ENCODE measurements around the gene RPLP2. TPM values are rescaled to one million over a fixed set of nuclear protein-coding genes. Genes with fewer than 3 reads are reported as not detected.

RPLP2 gene
- total RNA-seq, 1 experiment from 2014 or later, result 1,325 TPM

DNA sequence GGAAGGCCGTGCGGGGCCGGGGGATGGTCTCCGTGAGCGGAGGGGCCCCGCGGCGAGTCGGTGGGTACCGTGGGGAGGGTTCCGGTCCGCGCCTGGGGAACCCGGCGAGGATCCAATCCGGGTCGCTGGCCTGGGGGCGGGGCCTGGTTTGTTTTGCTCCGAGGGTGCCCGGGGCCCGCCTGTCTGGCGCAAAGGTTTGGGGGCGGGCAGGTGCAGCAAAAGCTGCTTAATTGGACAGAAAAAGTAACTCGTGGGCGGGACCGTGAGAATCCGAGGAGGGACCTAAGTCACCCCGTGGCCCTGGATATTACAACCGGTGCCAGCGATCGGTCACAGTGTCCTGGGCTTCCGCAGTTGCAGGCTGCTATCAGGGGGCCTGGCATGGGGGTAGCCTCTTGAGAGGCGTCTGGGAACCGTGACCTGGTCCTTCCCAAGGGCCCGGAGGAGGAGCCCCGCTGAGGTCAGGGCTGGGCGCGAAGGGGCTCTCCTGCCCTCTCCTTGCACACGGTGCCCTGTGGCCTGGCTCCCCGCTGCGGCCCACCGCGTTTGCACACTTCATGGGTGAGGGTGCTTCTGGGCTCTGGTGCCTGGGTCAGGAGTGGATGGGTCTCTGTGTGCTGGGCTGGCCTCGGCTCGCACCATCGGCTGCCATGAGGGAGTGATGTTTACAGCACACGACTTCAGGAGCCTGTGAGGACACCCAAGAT, 10.3 kb downstream of the RPLP2 start:
- Histone ChIP-seq H3K27me3 (replicated peaks; ENCODE audit: insufficient read depth, low read depth, low read length, poor library complexity) (no peaks in the 10 kb centered on the region), H3K9me3 (ENCODE audit: low read depth, low read length, poor library complexity, severe bottlenecking) (no peaks in the 10 kb centered on the region), H3K4me3 (ENCODE audit: low read depth, low read length, poor library complexity, severe bottlenecking) (peak overlapping the region; percentile 82), H3K27ac (ENCODE audit: low read depth, low read length, poor library complexity, severe bottlenecking) (peak overlapping the region; percentile 87), H3K4me1 (ENCODE audit: insufficient read depth, low read length, poor library complexity, severe bottlenecking) (peaks cover 6% of the 10 kb centered on the region), H3K36me3 (ENCODE audit: insufficient read depth, low read length, poor library complexity, severe bottlenecking) (peaks cover 3% of the 10 kb centered on the region)
- intact Hi-C loops (cut with micrococcal nuclease; ENCODE audit: unreplicated experiment), result no loop called here
- POLR2A ChIA-PET (ENCODE audit: low non-redundant PET), result interaction anchor here (0.7 kb wide), 1 partner anchor 464 kb away, joined by 3 read pairs; no protein-coding TSS in a partner anchor
- BruUV-seq (replicated peaks), result TSS peak; percentile 44
- DNase-seq (ENCODE audit: low spot score), result peak; percentile 76
- TF ChIP-seq CTCF (conservative IDR thresholded peaks at IDR 0.05; ENCODE audit: low read depth, low read length), result no peak
- no peak for TF ChIP-seq EZH2 (IDR thresholded peaks at IDR 0.05; ENCODE audit: borderline replicate concordance, low read depth, low read length, poor library complexity, severe bottlenecking)
- CTCF ChIA-PET, result no interaction called here

DNA sequence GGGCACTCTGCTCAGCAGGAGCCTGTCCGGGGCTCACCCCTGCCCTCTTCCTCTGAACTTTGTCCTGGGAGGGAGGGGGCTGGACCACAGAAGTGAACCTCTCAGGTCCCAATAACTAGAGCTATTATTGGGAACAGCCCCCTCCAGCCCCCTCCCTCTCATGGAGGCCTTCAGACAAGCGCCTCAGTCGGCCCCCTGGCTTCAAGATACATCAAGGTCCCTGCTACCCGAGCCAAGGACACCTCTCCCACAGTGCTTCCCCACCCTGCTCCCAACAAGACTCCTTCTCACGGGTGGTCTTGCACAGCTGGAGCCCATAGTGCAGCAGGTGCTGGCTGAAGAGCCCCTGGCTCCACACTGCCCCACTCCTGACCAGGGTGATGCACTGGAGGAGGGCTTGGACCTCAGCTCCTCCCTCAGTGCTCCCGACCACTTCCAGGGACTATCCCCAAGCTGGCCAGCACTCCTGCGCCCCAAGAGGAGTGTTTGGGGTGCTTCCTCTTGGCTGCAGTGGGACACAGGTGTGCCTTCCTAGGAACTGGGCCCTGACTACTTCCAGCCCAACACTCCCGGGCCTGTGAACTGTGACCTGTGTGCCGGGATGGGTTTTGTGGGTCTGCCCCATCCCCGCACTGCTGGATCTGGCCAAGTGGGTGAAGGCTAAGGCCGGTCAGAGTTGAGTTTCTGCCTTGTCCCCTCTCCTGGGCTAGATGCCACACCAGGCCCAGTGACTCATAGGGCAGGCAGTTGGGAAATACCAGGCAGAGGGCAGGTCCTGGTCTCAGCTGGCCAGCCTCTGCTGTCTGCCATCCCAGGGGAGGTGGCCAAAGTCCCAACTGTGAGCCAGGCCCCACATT, 11.1 kb downstream of the RPLP2 start:
- Histone ChIP-seq H3K36me3 (ENCODE audit: insufficient read depth, low read length, poor library complexity, severe bottlenecking) (peaks cover 4% of the 10 kb centered on the region), H3K4me3 (ENCODE audit: low read depth, low read length, poor library complexity, severe bottlenecking) (peak overlapping the region; percentile 82), H3K9me3 (ENCODE audit: low read depth, low read length, poor library complexity, severe bottlenecking) (no peaks in the 10 kb centered on the region), H3K27me3 (replicated peaks; ENCODE audit: insufficient read depth, low read depth, low read length, poor library complexity) (no peaks in the 10 kb centered on the region), H3K4me1 (ENCODE audit: insufficient read depth, low read length, poor library complexity, severe bottlenecking) (peaks cover 6% of the 10 kb centered on the region), H3K27ac (ENCODE audit: low read depth, low read length, poor library complexity, severe bottlenecking) (no peak overlapping the region)
- ChIA-PET CTCF (no interaction called here), POLR2A (ENCODE audit: low non-redundant PET) (no interaction called here)
- TF ChIP-seq EZH2 (IDR thresholded peaks at IDR 0.05; ENCODE audit: borderline replicate concordance, low read depth, low read length, poor library complexity, severe bottlenecking), result no peak
- DNase-seq (ENCODE audit: low spot score), result no peak
- intact Hi-C loops (cut with micrococcal nuclease; ENCODE audit: unreplicated experiment), result no loop called here
- BruUV-seq (replicated peaks), result no TSS peak

- H3K9me3 ChIP-seq (ENCODE audit: low read depth, low read length, poor library complexity, severe bottlenecking), result no peaks in the 10 kb centered on the region
- no peak overlapping the region for H3K4me3 ChIP-seq (ENCODE audit: low read depth, low read length, poor library complexity, severe bottlenecking)
- CTCF ChIA-PET, result no interaction called here
- H3K27me3 ChIP-seq (replicated peaks; ENCODE audit: insufficient read depth, low read depth, low read length, poor library complexity), result no peaks in the 10 kb centered on the region
- no peak overlapping the region for H3K27ac ChIP-seq (ENCODE audit: low read depth, low read length, poor library complexity, severe bottlenecking)
- no peak for DNase-seq (ENCODE audit: low spot score)
- peaks cover 4% of the 10 kb centered on the region for H3K36me3 ChIP-seq (ENCODE audit: insufficient read depth, low read length, poor library complexity, severe bottlenecking)
- POLR2A ChIA-PET (ENCODE audit: low non-redundant PET), result no interaction called here
- TF ChIP-seq CTCF (conservative IDR thresholded peaks at IDR 0.05; ENCODE audit: low read depth, low read length), result no peak
- TF ChIP-seq EZH2 (IDR thresholded peaks at IDR 0.05; ENCODE audit: borderline replicate concordance, low read depth, low read length, poor library complexity, severe bottlenecking), result no peak
- intact Hi-C loops (cut with micrococcal nuclease; ENCODE audit: unreplicated experiment), result no loop called here
- peaks cover 6% of the 10 kb centered on the region for H3K4me1 ChIP-seq (ENCODE audit: insufficient read depth, low read length, poor library complexity, severe bottlenecking)
- BruUV-seq (replicated peaks), result no TSS peak
Observed at GRCh38 chr11:821512-822371, 12.0 kb downstream of the RPLP2 start.
